A172 (cell line): ENCODE data around the gene MCL1. TPM values are rescaled to one million over a fixed set of nuclear protein-coding genes. Genes with fewer than 3 reads are reported as not detected.

Experiments
- DNase-seq: peaks from one replicate; pipeline ENCODE4 v3.0.0-alpha.2; 2015; ENCODE audit warnings: low spot score
- total RNA-seq: library from RNA; depleted of rRNA; stranded (reverse); fragments of >200 nt; shearing (Covaris generic); gene quantifications from 2 replicates; pipeline ENCODE4 v1.2.3, GENCODE V29; 2014; rRNA removed

Gene MCL1
- total RNA-seq, 1 experiment from 2014 or later, result 224 TPM

DNA sequence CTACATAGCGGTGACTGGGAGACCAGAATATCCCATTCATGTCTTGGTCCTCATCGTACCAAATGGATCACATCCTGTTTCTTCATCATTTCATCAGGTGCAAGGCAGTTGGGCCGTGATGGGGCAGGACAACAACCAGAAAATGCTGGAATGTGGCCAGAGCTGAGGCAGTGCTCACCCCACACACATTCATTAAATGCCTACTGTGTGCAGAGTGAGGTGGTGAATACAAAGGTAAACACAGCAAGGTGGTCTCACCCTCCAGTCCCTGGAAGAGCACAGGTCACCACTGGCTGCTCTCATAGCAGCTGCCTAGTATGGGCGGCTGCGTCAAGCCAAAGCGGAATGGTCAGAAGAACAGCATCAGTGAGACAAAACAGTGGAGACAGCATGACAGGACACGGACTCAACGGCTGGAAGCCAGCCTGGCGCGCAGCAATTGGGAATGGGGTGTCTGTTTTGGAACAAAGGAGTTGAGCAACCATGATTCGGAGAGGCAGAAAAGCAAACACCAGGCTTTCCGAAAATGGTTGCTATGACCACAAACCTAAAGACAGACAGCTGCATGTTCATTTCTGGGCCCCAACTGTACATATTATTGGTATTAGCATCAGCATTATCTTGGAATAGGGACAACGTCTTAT, 35.8 kb downstream of the MCL1 start:
- no peak for DNase-seq

DNA sequence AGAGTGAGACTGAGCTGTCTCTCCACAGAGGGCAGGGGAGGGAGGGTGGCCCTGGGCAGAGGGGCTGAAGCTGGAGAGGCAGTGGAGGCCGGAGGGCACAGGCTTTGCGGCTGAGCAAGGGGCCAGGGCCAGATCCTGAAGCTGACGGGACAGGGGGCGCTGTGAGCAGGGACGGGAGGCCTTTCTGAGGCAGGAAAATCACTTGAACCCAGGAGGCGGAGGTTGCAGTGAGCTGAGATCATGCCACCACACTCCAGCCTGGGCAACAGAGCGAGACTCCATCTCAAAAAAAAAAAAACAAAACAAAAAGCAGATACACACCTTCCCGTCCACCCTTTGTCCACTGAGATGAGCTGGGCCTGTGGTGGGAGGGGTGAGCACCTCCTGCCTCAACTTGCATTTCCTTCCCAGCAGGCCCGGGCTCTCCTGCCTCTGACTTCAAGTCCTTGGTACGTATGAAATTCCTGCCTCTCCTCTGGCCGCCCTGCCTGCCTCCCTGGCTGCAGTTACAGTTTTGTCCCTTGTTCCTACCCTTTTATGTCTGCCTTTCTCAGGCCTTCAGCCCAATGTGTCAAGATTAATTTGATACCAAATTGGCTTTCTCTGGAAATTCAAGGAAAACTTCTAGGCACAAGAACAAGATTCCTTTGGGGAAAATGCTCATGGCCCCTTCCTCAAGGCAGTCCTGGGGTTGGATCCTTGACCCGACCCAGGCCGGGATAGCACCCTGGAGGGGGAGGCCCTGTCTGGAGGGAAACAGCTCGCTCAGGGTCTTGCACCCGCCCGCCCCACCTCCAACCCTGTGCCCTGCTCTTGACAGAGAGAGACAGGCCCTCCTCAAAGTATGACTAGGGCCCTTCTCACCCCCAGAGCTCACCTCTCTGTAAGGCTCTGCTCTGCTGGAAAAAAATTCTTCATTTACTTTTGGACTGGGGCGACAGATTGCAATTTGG, 41.4 kb downstream of the MCL1 start:
- peak; percentile 82 for DNase-seq

DNA sequence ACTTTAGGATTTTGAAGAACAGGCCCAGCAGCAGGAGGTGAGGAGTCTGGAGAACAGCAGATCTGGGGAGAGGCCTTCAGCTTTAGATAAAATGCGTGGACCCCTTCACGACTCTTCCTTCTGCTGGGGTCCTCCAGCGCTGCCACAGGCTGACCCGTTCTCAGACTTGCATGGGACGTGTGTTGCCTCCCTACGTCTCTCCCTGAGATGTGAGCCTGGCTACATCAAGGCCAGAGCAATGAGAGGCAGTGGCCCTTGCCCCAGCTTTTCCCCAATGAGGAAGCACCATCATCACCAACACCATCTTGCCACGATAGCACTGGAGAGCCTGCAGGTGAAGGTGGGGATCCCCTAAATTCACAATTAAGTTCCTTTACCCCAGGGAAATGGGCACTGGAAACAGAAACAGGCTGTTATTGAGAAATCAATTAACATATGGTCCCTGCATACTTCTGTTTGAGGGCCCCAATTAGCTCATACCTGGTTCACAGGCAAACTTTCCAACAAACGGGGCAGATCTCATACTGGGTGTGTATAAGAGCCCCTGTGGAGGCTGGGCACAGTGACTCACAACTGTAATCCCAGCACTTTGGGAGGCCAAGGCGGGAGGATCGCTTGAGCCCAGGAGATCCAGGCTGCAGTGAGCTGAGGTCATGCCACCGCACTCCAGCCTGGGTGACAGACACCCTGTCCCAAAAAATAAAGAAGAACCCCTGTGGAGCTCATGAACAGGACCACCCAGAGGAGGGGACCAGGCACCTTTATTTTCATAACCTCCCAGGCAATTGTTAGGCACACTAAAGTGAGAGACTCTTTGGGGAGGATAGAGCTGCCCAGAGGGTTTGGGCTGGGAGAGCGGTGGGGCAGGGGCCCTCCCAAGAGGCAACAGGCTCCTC, 42.3 kb downstream of the MCL1 start:
- peak; percentile 67 for DNase-seq

DNA sequence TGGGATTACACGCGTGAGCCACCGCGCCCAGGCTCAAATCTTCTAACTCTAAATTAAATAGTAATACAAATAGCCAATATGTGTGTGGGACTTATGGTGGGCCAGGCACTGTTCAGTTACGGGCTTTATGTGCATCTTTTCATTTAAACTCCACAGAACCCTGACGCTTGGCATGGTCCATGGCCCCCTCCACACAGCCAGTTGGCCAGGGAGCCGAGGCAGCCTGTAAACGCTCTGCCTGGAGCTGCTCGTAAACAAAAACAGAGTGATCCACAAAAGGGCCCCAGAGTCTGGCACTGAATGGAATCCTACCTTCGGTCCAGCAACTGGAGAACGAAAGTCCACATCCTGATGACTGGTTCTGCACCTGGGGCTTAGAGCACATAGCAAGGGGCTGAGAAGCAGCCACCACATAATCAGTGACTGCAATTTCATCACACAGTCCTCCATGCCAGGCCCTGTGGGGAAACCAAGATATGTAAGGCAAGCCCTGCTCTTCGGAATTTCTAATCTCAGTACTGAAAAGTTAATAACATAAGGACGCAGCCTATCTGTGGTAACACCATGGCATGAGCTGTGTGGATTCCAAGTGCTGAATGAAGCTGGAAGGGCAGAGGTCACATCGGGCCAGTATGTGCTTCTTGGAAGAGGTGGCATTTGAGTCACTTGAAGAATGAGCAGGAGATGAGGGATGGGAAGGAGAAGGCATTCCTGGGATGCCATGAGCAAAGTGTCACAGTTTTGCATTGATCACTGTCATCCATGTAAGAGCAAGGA, 43.7 kb downstream of the MCL1 start:
- DNase-seq, result peak; percentile 88

DNA sequence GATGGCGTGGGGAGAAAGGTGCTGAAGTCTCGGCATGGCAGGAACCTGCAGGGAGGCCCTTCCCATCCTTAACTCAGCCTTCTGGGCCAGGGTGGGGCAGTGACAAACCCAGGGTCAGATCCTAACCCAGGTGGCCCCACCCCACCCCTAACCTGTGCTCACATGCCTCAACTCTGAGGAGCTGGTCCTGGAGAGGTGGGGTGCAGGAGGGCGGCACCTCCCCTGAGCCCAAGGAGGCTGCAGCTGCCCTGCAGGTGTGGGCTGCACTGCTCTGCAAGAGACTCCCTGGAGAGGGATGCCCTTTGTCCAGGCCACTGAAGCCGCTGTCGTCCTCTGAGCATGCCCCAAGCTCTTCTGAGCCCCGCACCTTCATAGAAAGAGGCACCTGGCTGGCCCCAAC, 45.4 kb downstream of the MCL1 start:
- DNase-seq, result no peak

DNA sequence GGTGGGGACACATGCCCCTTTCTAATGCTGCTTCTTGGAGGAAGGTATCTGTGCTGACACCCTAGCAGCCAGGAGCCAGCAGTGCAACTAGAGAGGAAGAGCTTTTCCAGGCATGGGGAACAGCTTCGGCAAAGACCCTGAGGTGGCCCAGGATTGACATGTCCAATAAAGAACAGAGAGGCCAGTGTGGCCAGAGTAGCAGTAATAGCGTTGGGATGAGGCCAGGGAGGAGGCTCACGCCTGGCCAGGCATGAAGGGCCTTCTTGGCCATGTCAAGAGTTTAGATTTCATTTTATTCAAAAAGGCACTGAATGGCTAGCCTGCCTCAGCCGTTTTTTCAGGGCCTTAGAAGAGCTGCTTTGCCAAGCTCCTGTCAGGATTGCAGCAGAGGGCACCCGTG, 46.5 kb downstream of the MCL1 start:
- DNase-seq, result no peak

DNA sequence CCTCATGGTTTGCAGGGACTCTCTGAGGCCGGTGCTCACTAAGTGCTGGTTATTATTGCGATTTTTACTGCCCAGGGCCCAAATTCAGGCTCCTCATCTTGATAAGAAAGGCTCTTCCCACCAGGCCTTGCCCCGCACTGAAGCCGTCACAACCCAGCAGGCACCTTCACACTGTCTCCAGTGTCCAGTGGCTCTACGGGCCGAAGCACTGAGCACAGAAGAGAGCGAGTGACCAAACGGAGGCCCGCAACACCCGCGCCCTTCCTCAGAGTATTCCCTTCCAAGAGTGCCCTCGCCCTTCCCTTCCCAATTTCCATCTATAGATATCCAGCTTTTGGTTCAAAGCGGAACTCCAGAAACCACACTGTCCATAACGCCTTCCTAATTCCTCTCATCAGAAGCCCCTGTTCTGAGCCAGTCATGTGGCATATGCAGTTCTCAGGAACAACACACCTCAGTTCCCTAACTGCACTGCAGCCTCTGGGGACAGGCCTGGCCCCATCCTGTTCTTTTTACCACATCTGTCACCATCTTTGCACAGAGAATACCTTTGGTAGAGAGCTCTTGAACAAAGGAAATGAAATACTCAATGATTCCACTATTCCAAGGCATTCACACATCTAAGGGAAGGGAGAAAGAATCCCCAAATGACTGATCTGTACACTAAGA, 48.8 kb downstream of the MCL1 start:
- DNase-seq, result no peak

DNA sequence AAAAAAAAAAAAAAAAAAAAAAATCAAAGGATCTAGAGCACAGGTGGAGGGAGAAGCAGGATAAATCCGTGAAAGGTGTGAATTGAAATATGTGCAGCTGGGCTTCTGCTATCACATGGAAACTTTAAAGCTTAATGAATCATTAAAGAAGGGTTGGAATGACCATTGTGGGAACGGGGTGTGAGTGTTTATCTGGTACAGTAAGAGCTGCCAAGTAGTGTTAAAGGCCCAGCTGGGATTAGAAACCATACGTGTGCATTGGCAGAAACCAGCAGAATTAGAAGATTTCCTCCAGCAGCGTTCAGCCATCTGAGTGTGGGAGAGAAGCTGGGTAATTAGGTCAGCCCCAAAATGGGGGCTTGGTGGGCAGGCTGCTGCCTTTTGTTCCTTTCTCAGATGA, 50.4 kb downstream of the MCL1 start:
- peak; percentile 79 for DNase-seq

DNA sequence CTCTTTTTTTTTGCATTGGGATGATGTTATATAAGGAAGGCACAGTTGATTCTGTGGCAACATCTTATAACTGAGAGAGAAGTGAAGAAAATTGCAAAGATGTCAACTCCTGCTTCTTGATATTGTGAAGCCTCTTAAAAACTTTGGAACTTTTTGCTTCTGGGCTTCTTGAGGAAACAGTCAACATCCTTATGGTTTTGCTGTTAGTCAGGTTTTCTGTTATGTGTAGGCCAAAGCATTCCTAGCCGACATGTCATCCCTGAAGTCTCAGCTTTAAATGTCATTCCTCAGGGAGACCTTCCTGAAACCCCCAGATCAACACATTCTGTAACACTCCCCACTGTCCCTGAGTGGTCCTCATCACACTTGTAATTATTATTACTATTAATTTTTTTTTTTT, 51.2 kb downstream of the MCL1 start:
- peak; percentile 51 for DNase-seq

DNA sequence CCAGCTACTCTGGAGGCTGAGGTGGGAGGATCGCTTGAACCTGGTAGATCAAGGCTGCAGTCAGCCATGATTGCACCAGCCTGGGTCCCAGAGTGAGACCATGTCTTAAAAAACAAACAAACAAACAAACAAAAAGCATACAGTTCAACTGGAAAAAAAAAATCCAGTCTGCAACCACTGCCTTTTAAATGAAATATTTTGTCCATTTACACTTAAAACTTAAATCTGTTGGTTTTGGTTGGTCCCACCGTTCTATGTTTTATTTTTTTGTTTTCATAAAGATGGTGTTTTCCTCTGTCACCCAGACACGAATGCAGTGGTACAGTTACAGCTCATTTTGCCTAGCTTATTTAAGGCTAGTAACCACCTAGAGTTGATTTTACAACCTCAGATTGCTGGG, 54.1 kb downstream of the MCL1 start:
- DNase-seq, result no peak

Other genes with a start within 250 kb of the MCL1 start
- gene RPRD2, start 215.5 kb downstream of the MCL1 start, total RNA-seq, result 10.9 TPM in 2 replicates
- gene TARS2, start 92.2 kb downstream of the MCL1 start, total RNA-seq, result 30.0 and 32.1 TPM in 2 replicates
- 101 and 135 TPM in 2 replicates for gene ECM1, start 71.5 kb downstream of the MCL1 start, total RNA-seq
- gene FALEC, start 63.9 kb downstream of the MCL1 start, total RNA-seq, result 0.55 TPM in 1 of 2 replicates, not detected in the other
- 0.38 and 2.3 TPM in 2 replicates for gene ADAMTSL4, start 30.2 kb downstream of the MCL1 start, total RNA-seq
- 278 and 287 TPM in 2 replicates for gene ENSA, start 50.0 kb upstream of the MCL1 start, total RNA-seq
- gene GOLPH3L, start 117.5 kb upstream of the MCL1 start, total RNA-seq, result 10.0 and 11.3 TPM in 2 replicates
- not detected in 2 replicates for gene HORMAD1, start 141.3 kb upstream of the MCL1 start, total RNA-seq
- gene CTSS, start 186.2 kb upstream of the MCL1 start, total RNA-seq, result 5.7 and 18.5 TPM in 2 replicates
- 1.1 and 3.4 TPM in 2 replicates for gene CTSK, start 228.7 kb upstream of the MCL1 start, total RNA-seq